Gastroesophageal sphincter (tissue), 4 donors: ENCODE measurements around the gene LCP1. TPM values are rescaled to one million over a fixed set of nuclear protein-coding genes. Genes with fewer than 3 reads are reported as not detected.

Experiments
- ATAC-seq: fragments of 150-250 bp; one replicate; pipeline ENCODE4 v1.9.1; 2016; ENCODE audit warnings: mild to moderate bottlenecking, moderate library complexity
- H3K27ac ChIP-seq, 4 donors: fragments of 200-600 bp; sonication (generic) in 3 of 4; 1 replicate in 3 of 4; 2 replicates in 1 of 4; pipeline ENCODE4 v1.5.1; 2016 to 2019
- H3K27me3 ChIP-seq: fragments of 200-600 bp; sonication (generic); one replicate; pipeline ENCODE4 v1.5.1; 2019
- H3K36me3 ChIP-seq, 2 donors: fragments of 200-600 bp; sonication (generic); one replicate each; pipeline ENCODE4 v1.5.1; 2019; ENCODE audit warnings: control low read depth in 1 of 2
- H3K4me1 ChIP-seq, 3 donors: fragments of 200-600 bp; sonication (generic); 1 replicate in 2 of 3; 2 replicates in 1 of 3; pipeline ENCODE4 v1.5.1; 2016 to 2019; ENCODE audit warnings: control low read depth in 2 of 3
- H3K4me3 ChIP-seq, 2 donors: fragments of 200-600 bp; sonication (generic); one replicate each; pipeline ENCODE4 v1.5.1; 2019; ENCODE audit warnings: mild to moderate bottlenecking in 1 of 2, moderate library complexity in 1 of 2
- H3K9me3 ChIP-seq, 3 donors: fragments of 200-600 bp; sonication (generic); one replicate each; pipeline ENCODE4 v1.5.1; 2017 to 2019; ENCODE audit warnings: control low read depth in 2 of 3
- CTCF ChIP-seq, 4 experiments: fragments of 200-600 bp in 2 of 4; fragments of 450-650 bp in 2 of 4; sonication (generic) in 1 of 4; IDR thresholded peaks; one replicate each; pipeline ENCODE4 v1.5.1; 2017 to 2019; ENCODE audit warnings: antibody characterized with exemption in 4 of 4, mild to moderate bottlenecking in 2 of 4, moderate library complexity in 2 of 4
- EP300 ChIP-seq: sonication (generic); formaldehyde crosslinking; IDR thresholded peaks from one replicate; pipeline ENCODE4 v1.6.1; 2017; ENCODE audit warnings: antibody characterized with exemption, mild to moderate bottlenecking
- POLR2A ChIP-seq, 2 donors: fragments of 450-650 bp; IDR thresholded peaks; one replicate each; pipeline ENCODE4 v1.6.1; 2017; ENCODE audit warnings: antibody characterized with exemption in 2 of 2, mild to moderate bottlenecking in 2 of 2, moderate library complexity in 1 of 2
- POLR2AphosphoS5 ChIP-seq: sonication (generic); formaldehyde crosslinking; IDR thresholded peaks from one replicate; pipeline ENCODE4 v1.6.1; 2017; ENCODE audit warnings: antibody characterized with exemption
- WGBS, 2 donors: methylation state at CpG; one replicate each; pipeline ENCODE4 v1.1.5; 2018; ENCODE audit warnings: low coverage in 1 of 2; 5-methylcytosine and 5-hydroxymethylcytosine counted together
- total RNA-seq, 4 donors: library from RNA; depleted of rRNA; stranded (reverse); fragments of >200 nt; gene quantifications; one replicate each; pipeline ENCODE4 v1.1.0, GENCODE V29; 2016

LCP1 gene
- total RNA-seq, 4 donors from 2014 or later, result 9.0 to 48.9 (median 27.8) TPM

GRCh38 chr13:46104868-46105267, 77.1 kb downstream of the LCP1 start, which contains the start of gene CPB2:
TSS of gene CPB2 (minus strand) at chr13:46105033. CDS start at chr13:46105009, 24 bp downstream.
- Histone ChIP-seq H3K36me3 (no peaks in the 10 kb centered on the region), H3K4me1 (peaks cover 0 to 5% (median 0%) of the 10 kb centered on the region in 3 donors), H3K27ac (no peak within 1 kb of the TSS), H3K9me3 (no peaks in the 10 kb centered on the region), H3K27me3 (no peaks in the 10 kb centered on the region), H3K4me3 (no peak within 1 kb of the TSS)
- 78 to 98% methylated on average over 4 of the region's 4 CpGs for WGBS, 2 donors
- ATAC-seq, result no peak
- TF ChIP-seq EP300 (no peak), POLR2AphosphoS5 (no peak), POLR2A (IDR thresholded peaks at IDR 0.05) (no peak), CTCF (IDR thresholded peaks at IDR 0.05) (no peak)

- H3K27me3 ChIP-seq, result no peaks in the 10 kb centered on the region
- no peak for ATAC-seq
- H3K36me3 ChIP-seq, result no peaks in the 10 kb centered on the region
- H3K27ac ChIP-seq, result no peak overlapping the region
- H3K9me3 ChIP-seq, result no peaks in the 10 kb centered on the region
- H3K4me1 ChIP-seq, result peaks cover 0 to 5% (median 0%) of the 10 kb centered on the region in 3 donors
- no peak overlapping the region for H3K4me3 ChIP-seq
- TF ChIP-seq POLR2AphosphoS5, result no peak
- TF ChIP-seq POLR2A (IDR thresholded peaks at IDR 0.05), result no peak
- TF ChIP-seq EP300, result no peak
- no peak for TF ChIP-seq CTCF (IDR thresholded peaks at IDR 0.05)
- 91 to 94% methylated on average over 5 to 7 of the region's 7 CpGs for WGBS, 2 donors
Observed at GRCh38 chr13:46103037-46103436, 78.9 kb downstream of the LCP1 start.

- H3K4me1 ChIP-seq, result peaks cover 0 to 5% (median 0%) of the 10 kb centered on the region in 3 donors
Observed at GRCh38 chr13:46102255-46102605, 79.7 kb downstream of the LCP1 start.

GRCh38 chr13:46101484-46102254, 80.3 kb downstream of the LCP1 start:
- Histone ChIP-seq H3K4me3 (no peak overlapping the region), H3K9me3 (no peaks in the 10 kb centered on the region), H3K36me3 (no peaks in the 10 kb centered on the region), H3K27me3 (no peaks in the 10 kb centered on the region), H3K4me1 (peaks cover 0 to 5% (median 0%) of the 10 kb centered on the region in 3 donors), H3K27ac (no peak overlapping the region)
- 52 to 61% methylated on average over 7 to 8 of the region's 8 CpGs for WGBS, 2 donors
- TF ChIP-seq CTCF (IDR thresholded peaks at IDR 0.05) (no peak), EP300 (no peak), POLR2A (IDR thresholded peaks at IDR 0.05) (no peak), POLR2AphosphoS5 (no peak)
- ATAC-seq, result no peak

More at GRCh38 chr13:46102255-46102605, 79.7 kb downstream of the LCP1 start:
- Histone ChIP-seq H3K4me3 (no peak overlapping the region), H3K9me3 (no peaks in the 10 kb centered on the region), H3K36me3 (no peaks in the 10 kb centered on the region), H3K27me3 (no peaks in the 10 kb centered on the region), H3K27ac (no peak overlapping the region)
- TF ChIP-seq POLR2A (IDR thresholded peaks at IDR 0.05) (no peak), POLR2AphosphoS5 (no peak), EP300 (no peak), CTCF (IDR thresholded peaks at IDR 0.05) (no peak)
- no peak for ATAC-seq

GRCh38 chr13:46101002-46101401, 81.0 kb downstream of the LCP1 start:
- H3K36me3 ChIP-seq, result no peaks in the 10 kb centered on the region
- no peaks in the 10 kb centered on the region for H3K9me3 ChIP-seq
- 73 to 83% methylated on average over 4 of the region's 4 CpGs for whole genome bisulfite sequencing, 2 donors
- H3K4me3 ChIP-seq, result no peak overlapping the region
- H3K4me1 ChIP-seq, result peaks cover 0 to 5% (median 0%) of the 10 kb centered on the region in 3 donors
- no peak for ATAC-seq
- TF ChIP-seq CTCF (IDR thresholded peaks at IDR 0.05), result no peak
- H3K27ac ChIP-seq, result no peak overlapping the region
- no peaks in the 10 kb centered on the region for H3K27me3 ChIP-seq
